Measurements from ENCODE around the gene RUSC2.

The RUSC2 gene

GRCh38 chr9:35537913-35538312 lies 48.0 kb downstream of the RUSC2 start:
- H3K27ac ChIP-seq: no peak overlapping the region
- H3K4me3 ChIP-seq (ENCODE audit: low read depth in 1 of 2, low read length in 1 of 2): no peak overlapping the region
- no peaks in the 10 kb centered on the region for H3K27me3 ChIP-seq

GRCh38 chr9:35538361-35539234 lies 48.7 kb downstream of the RUSC2 start:
- Histone ChIP-seq H3K36me3 (no peaks in the 10 kb centered on the region), H3K4me3 (ENCODE audit: low read depth in 1 of 2, low read length in 1 of 2) (no peak overlapping the region), H3K27me3 (no peaks in the 10 kb centered on the region), H3K27ac (no peak overlapping the region), H3K4me1 (ENCODE audit: control insufficient read depth in 1 of 2, insufficient read depth in 1 of 2, low read depth in 1 of 2, low read length in 1 of 2) (peaks cover 8 to 17% of the 10 kb centered on the region in 2 experiments), H3K9me3 (no peaks in the 10 kb centered on the region)
- no peak for TF ChIP-seq CTCF (IDR thresholded peaks at IDR 0.05)

More at GRCh38 chr9:35537913-35538312, 48.0 kb downstream of the RUSC2 start:
- no peak for TF ChIP-seq CTCF (IDR thresholded peaks at IDR 0.05)
- Histone ChIP-seq H3K9me3 (no peaks in the 10 kb centered on the region), H3K4me1 (ENCODE audit: control insufficient read depth in 1 of 2, insufficient read depth in 1 of 2, low read depth in 1 of 2, low read length in 1 of 2) (peaks cover 8 to 17% of the 10 kb centered on the region in 2 experiments), H3K36me3 (no peaks in the 10 kb centered on the region)
